Activated T-cell treated with anti-CD3 and anti-CD28 coated beads, Interleukin-2, amount 50 U/mL, for 24 hours (primary cell): ENCODE data around the gene CIAO3.
A peak's percentile ranks its signal among the peaks of the same experiment; 100 is the strongest.

Experiments
- DNase-seq: peaks from one replicate; pipeline ENCODE4 v3.0.0-alpha.2; 2020
- H3K27ac Mint-ChIP-seq: 2 replicates; pipeline ENCODE4 v1.8.0; 2020; ENCODE audit warnings: mild to moderate bottlenecking, mixed read lengths
- H3K27me3 Mint-ChIP-seq: 2 replicates; pipeline ENCODE4 v1.8.0; 2020; ENCODE audit warnings: mixed read lengths
- H3K36me3 Mint-ChIP-seq: 2 replicates; pipeline ENCODE4 v1.8.0; 2020; ENCODE audit warnings: low read depth, mixed read lengths
- H3K4me1 Mint-ChIP-seq: 2 replicates; pipeline ENCODE4 v1.8.0; 2020; ENCODE audit warnings: low read depth, mixed read lengths
- H3K4me3 Mint-ChIP-seq: 2 replicates; pipeline ENCODE4 v1.8.0; 2020; ENCODE audit warnings: mild to moderate bottlenecking, moderate library complexity, mixed read lengths
- H3K9me3 Mint-ChIP-seq: 2 replicates; pipeline ENCODE4 v1.8.0; 2020; ENCODE audit warnings: mixed read lengths

CIAO3 gene

DNA sequence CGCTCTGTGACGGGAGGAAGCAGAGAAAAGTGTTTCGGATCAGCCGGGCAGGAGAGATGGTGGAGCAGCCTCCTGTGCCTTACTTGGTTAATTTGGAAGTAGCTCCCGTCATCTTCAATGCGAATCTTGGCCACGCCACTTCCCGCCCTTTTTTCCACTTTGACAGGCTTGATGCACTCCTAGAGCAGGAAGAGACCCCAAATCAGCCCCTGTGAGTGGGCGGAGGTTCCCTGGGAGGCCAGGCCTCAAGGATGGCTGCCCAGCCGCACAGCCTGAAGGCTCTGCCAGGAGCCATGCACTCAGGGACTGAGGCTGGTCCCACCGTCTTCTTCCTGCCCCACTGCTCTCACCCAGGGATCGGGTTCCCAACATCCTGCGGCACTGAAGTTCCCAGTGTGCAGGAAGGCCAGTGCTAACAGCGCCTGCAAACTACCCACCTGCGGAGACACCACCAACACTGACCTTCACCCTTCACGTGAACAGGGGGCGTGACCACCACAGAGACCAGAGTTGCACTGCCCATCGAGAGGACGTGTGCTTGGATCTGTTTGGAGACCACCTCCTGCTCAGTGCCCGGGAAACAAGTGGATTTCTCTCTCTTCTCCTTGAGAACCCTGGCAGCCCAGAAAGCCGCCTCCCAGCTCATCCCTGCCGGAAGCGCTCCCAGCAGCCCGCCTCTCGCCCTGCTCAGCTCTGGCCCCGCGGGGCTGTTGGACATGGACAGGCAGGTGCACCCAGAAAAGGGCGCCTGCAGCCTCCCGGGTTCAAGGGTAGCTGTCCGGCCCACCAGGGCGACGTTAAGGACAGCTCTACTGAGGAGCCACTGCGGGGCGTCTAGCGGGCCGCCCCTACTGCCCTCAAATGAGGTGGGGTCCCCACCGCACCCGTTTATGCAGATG is 988 bp downstream of the CIAO3 start:
- Mint-ChIP-seq H3K27ac (peak overlapping the region; percentile 71), H3K36me3 (peaks cover 45% of the 10 kb centered on the region), H3K27me3 (no peaks in the 10 kb centered on the region), H3K4me3 (peak overlapping the region; percentile 86), H3K9me3 (no peaks in the 10 kb centered on the region), H3K4me1 (peaks cover 42% of the 10 kb centered on the region)
- DNase-seq = no peak

DNA sequence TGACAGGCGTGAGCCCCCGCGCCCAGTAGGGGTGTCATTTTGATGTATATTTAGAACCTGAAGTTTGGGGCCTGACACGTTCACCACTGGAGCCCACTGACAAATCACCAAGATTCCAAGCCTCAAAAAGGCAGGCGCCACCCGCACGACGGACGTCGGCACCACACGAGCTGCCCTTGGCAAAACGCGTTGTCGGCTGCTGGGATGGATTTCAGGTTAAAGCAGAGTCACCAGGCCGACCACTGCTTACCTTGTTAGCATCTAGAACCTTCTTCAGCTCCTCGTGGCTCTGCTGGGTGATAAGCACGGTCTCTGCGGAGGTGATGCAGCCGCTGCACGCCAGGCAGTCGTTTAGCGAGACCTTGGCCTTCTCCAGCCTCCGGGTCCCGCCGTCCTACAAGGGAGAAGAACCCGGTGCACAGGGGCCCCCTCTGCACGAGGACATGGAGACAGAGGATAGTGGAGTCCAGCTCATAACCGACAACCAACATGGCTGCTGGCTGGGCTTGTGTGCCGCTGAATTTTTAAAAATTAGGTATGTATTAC is 3.8 kb downstream of the CIAO3 start:
- peaks cover 72% of the 10 kb centered on the region for H3K36me3 Mint-ChIP-seq
- H3K4me3 Mint-ChIP-seq = no peak overlapping the region
- H3K9me3 Mint-ChIP-seq = no peaks in the 10 kb centered on the region
- no peak for DNase-seq
- H3K27me3 Mint-ChIP-seq = no peaks in the 10 kb centered on the region
- H3K27ac Mint-ChIP-seq = peak overlapping the region; percentile 95
- peaks cover 46% of the 10 kb centered on the region for H3K4me1 Mint-ChIP-seq

DNA sequence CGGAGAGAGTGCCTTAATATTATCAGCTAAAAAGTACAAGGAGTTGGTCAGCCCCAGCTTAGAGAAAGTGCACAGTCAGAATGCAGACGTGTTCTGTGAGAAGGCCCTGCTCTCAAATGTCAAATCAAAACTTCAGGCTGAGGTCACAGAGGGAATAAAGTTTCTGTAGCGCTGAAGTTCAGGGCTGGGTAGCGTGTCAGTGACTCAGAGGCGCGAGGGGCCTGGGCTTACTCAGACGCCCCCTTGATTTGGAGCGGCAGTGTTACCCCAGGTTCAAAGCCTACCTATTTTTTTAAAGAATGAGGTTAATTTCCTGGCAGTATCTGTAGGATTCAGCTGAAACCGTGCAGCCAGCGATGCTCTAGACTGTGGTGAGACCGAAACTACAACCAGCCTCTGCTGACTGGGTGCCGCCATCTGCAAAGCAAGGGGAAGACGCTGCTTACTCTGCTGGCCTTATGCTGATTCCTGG is 4.8 kb downstream of the CIAO3 start:
- Mint-ChIP-seq H3K27me3 (no peaks in the 10 kb centered on the region), H3K27ac (peak overlapping the region; percentile 95), H3K4me3 (peak overlapping the region; percentile 53), H3K36me3 (peaks cover 77% of the 10 kb centered on the region), H3K4me1 (peaks cover 43% of the 10 kb centered on the region), H3K9me3 (no peaks in the 10 kb centered on the region)
- peak; percentile 68 for DNase-seq

DNA sequence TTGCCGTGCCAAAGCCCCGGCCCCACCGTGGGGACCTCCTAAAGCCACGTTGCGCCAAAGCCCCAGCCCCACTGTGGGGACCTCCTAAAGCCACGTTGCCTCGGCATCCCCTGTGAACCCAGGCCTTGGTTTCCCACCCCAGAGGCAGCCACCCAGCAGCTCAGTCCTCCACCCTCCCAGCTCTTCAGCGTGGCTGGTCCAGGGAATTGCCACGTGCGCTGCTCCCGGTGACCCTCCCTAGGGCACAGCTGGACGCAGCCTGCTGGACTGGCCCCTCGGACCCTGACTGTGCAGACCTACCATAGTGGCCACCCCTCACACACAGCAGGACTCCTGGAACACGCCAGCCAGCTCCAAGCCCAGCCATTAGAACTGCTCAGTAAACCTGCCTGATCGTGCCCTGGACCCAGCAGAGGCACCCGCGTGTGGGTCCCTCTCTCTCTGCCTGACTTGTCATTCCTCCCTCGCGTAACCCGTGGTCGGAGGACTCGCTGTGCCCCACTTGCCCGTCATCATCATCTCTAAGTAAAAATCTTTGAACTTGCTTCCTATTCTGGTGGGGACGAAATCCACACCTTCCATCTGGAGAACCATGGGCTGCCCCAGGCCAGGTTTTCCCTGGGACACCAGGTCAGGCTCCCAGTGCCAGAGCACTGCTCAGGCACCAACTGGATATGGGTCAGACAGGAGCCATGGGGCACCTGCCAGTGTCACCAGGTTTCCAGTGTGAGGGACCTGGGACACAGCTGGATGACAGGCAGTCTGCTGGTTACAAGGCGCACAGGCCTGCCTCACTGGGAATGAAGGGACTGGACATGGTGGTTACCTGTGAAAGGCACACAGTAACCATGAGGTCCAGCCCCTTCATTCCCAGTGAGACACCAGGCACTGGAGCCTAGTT is 5.6 kb downstream of the CIAO3 start:
- H3K9me3 Mint-ChIP-seq = no peaks in the 10 kb centered on the region
- H3K27me3 Mint-ChIP-seq = no peaks in the 10 kb centered on the region
- peaks cover 78% of the 10 kb centered on the region for H3K36me3 Mint-ChIP-seq
- DNase-seq = peak; percentile 31
- H3K4me3 Mint-ChIP-seq = peak overlapping the region; percentile 42
- peak overlapping the region; percentile 95 for H3K27ac Mint-ChIP-seq
- H3K4me1 Mint-ChIP-seq = peaks cover 43% of the 10 kb centered on the region

DNA sequence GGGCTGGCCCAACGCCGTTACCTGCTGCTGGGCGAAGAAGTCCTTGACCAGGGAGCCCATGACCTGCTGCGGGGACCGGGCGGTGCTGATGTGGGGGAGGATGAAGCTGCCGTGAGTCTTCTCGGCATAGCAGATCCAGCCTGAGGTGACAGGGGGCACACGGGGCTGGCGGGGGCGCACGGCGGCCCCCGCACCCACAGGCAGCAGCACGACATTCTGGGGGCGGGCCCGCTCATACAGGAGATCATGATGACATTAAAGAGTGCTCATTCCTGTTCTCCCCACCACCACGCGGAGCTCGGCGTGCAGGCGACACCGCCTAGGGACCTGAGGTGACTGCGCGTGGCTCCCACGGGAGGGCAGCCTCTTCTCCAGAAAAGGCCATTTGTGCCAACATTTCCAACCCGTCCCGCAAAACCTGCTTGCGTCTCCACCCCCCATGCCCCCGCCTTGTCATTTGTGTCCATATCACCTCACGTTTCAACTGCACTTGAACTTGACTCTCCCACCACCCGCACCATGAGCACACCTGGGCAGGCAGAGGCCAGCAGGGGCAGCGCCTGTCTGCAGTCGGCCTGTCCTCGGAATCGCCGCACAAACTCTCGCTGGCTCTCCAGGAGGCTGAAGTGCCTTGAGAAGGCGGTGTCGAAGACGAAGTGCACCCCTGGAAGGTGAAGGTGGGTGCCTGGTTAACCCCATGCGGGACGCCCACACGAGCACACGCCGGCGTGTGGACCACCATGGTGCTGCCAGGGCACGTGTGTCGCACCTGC is 6.4 kb downstream of the CIAO3 start:
- H3K27me3 Mint-ChIP-seq = no peaks in the 10 kb centered on the region
- peaks cover 78% of the 10 kb centered on the region for H3K36me3 Mint-ChIP-seq
- no peak overlapping the region for H3K4me3 Mint-ChIP-seq
- H3K9me3 Mint-ChIP-seq = no peaks in the 10 kb centered on the region
- peaks cover 36% of the 10 kb centered on the region for H3K4me1 Mint-ChIP-seq
- no peak for DNase-seq
- H3K27ac Mint-ChIP-seq = no peak overlapping the region

- H3K4me1 Mint-ChIP-seq = peaks cover 32% of the 10 kb centered on the region
- peaks cover 73% of the 10 kb centered on the region for H3K36me3 Mint-ChIP-seq
- H3K4me3 Mint-ChIP-seq = no peak overlapping the region
- no peak overlapping the region for H3K27ac Mint-ChIP-seq
- peak; percentile 62 for DNase-seq
- H3K9me3 Mint-ChIP-seq = no peaks in the 10 kb centered on the region
- no peaks in the 10 kb centered on the region for H3K27me3 Mint-ChIP-seq
These were observed 7.2 kb downstream of the CIAO3 start for GRCh38 chr16:733382-734207.

DNA sequence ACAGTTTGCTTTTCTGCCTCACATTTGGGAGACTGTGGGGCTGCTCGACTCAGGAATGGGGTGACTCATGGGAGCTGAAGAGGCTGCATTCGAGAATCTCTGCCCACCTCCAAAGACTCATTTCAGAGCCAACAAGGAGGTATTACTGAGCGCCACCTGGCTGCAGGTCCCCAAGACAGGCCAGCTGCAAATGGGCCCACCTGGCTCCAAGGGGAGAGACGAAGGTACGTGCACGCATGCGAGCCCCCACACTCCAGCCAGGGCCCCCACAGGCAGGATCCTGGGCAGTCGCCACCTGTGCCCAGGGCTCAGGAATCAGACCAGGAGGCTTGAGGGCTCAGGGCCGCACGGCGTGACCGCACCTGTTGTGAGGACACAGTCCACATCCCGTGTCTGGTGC is 7.9 kb downstream of the CIAO3 start:
- peaks cover 69% of the 10 kb centered on the region for H3K36me3 Mint-ChIP-seq
- peaks cover 30% of the 10 kb centered on the region for H3K4me1 Mint-ChIP-seq
- no peak overlapping the region for H3K4me3 Mint-ChIP-seq
- no peaks in the 10 kb centered on the region for H3K9me3 Mint-ChIP-seq
- DNase-seq = no peak
- H3K27me3 Mint-ChIP-seq = no peaks in the 10 kb centered on the region
- H3K27ac Mint-ChIP-seq = no peak overlapping the region

- peaks cover 27% of the 10 kb centered on the region for H3K4me1 Mint-ChIP-seq
- no peaks in the 10 kb centered on the region for H3K9me3 Mint-ChIP-seq
- H3K36me3 Mint-ChIP-seq = peaks cover 63% of the 10 kb centered on the region
- no peak overlapping the region for H3K4me3 Mint-ChIP-seq
- H3K27me3 Mint-ChIP-seq = no peaks in the 10 kb centered on the region
- no peak for DNase-seq
- H3K27ac Mint-ChIP-seq = no peak overlapping the region
These were observed 8.5 kb downstream of the CIAO3 start for GRCh38 chr16:732332-732731.

DNA sequence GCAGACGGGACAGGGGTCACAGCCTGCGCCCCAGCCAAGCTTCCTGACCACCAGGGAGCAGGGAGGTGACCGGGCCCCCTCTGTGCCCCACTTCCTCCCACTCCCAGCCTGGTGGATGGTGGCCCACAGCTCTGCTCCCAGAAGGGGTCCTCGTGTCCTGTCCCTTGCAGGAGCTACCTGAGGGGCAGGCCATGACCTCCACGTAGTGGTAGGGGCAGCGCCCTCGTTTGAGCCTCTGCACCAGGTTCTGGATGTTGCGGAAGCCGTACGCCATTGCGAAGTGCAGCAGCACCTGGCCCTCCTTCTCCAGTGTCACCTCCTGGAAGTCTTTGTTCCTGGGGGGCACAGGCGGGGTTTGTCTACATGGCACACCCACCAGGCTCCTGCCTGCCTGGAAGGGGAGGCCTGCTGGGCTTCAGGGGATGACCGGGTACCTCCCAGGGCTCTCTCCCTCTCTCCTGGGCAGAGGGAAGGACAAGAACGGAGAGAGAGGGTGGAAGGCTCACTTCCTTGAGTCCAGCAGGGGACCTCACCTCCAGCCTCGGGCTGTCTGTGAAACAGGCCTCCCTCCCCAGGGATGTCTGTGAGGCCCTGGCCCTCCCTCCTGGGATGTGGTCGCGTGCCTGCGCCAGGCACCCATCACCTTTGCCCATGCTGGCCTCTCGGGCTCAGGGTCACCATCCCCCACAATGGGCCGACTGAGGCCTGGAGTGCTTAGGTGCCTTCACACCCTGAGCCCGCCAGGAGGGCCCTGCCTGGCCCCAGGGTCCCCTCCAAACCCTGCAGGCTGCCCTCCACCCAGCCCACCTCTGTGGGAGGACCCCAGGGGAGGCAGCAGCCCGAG is 9.9 kb downstream of the CIAO3 start:
- no peak overlapping the region for H3K27ac Mint-ChIP-seq
- DNase-seq = peak; percentile 36
- peaks cover 17% of the 10 kb centered on the region for H3K4me1 Mint-ChIP-seq
- no peak overlapping the region for H3K4me3 Mint-ChIP-seq
- no peaks in the 10 kb centered on the region for H3K9me3 Mint-ChIP-seq
- H3K36me3 Mint-ChIP-seq = peaks cover 48% of the 10 kb centered on the region
- H3K27me3 Mint-ChIP-seq = no peaks in the 10 kb centered on the region

DNA sequence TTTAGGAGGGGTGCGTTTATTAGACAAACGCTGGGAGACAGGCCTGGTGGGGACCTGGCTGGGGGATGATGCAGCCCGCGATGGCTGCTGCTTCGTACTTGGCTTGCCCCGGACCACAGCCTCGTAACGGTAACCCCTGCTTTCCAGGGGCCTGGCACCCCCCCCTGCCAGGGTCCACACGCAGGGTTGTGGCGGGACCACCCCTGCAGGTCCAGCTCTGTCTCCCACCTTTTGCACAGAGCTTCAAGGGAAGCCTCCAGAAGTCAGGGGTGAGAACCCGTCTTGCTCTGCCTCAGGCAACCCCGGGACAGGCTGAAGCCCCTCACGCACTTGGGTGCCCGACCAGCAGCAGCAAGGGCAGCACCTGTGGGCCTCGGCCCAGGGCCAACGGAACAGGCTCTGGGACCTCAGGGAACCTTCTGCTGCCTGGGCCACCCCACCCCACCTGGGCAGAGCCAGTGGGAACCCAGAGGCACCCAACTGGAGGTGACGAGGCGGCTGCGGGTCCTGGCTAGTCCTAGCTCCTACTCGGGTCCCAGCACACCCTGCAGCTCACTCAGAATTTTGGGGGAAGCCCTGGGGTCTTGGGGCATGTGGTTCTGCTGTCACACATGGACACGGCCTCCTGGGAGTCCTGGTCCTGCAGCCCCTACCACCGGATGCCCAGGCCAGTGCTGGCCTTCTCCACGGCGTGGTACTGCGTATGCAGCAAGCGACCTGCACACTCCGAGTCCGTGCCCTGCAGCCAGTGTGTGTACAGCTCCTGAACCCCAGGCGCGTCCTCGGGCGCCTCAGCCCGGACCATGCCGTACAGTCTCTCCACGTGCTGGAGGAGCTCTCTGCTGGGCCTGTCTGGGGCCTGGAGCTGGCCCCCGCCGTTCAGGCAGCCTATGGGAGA is 10.8 kb downstream of the CIAO3 start:
- peaks cover 10% of the 10 kb centered on the region for H3K4me1 Mint-ChIP-seq
- H3K36me3 Mint-ChIP-seq = peaks cover 42% of the 10 kb centered on the region
- peak; percentile 34 for DNase-seq
- H3K4me3 Mint-ChIP-seq = peak overlapping the region; percentile 20
- no peak overlapping the region for H3K27ac Mint-ChIP-seq
- H3K27me3 Mint-ChIP-seq = no peaks in the 10 kb centered on the region
- H3K9me3 Mint-ChIP-seq = no peaks in the 10 kb centered on the region

DNA sequence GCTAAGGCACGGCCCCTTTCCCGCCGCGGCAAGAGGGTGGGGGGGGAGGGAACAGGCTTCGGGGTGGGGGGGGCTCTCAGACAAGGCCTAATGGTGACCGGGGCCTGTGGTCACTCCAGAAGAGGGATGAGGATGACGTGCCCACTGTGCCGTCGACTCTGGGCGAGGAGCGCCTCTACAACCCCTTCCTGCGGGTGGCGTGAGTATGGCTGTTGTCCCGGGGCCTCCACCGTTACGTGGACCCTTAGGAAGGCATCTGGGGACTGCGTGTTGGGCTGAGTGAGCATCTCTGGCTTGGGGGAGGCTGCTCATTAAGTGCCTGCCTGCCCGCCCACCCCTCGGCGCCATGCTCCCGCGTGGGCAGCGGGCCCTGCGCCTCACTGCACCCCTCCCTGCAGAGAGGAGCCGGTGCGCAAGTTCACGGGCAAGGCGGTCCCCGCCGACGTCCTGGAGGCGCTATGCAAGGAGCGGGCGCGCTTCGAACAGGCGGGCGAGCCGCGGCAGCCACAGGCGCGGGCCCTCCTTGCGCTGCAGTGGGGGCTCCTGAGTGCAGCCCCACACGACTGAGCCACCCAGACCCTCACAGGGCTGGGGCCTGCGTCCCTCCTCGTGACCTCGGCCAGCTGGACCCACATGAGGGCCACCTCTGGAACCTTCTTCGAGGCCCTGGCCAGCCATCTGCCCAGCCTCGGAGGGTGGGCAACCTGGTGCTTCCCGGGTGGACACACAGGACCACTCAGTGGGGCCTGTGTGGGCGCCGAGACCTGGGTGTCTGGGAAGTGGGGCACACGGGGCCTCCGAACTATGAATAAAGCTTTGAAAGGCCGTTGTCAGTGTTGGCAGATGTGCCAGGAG is 11.7 kb downstream of the CIAO3 start:
- H3K4me3 Mint-ChIP-seq = peak overlapping the region; percentile 70
- DNase-seq = peak; percentile 41
- H3K27ac Mint-ChIP-seq = peak overlapping the region; percentile 63
- no peaks in the 10 kb centered on the region for H3K27me3 Mint-ChIP-seq
- H3K36me3 Mint-ChIP-seq = peaks cover 33% of the 10 kb centered on the region
- H3K4me1 Mint-ChIP-seq = peaks cover 5% of the 10 kb centered on the region
- no peaks in the 10 kb centered on the region for H3K9me3 Mint-ChIP-seq
